GM12892 (cell line): ENCODE results near the gene ANKRD26.

Source experiments
- POLR2A ChIP-seq: IDR thresholded peaks from 2 replicates; pipeline ENCODE4 v1.6.1; 2011; ENCODE audit warnings: low read depth, low read length, control low read depth
- POLR2AphosphoS5 ChIP-seq: IDR thresholded peaks from 2 replicates; pipeline ENCODE4 v1.6.1; 2011; ENCODE audit warnings: low read depth, low read length, control low read depth
- TAF1 ChIP-seq: IDR thresholded peaks from 2 replicates; pipeline ENCODE4 v1.6.1; 2011; ENCODE audit warnings: low read depth, mild to moderate bottlenecking, control low read depth, low read length, borderline replicate concordance

DNA sequence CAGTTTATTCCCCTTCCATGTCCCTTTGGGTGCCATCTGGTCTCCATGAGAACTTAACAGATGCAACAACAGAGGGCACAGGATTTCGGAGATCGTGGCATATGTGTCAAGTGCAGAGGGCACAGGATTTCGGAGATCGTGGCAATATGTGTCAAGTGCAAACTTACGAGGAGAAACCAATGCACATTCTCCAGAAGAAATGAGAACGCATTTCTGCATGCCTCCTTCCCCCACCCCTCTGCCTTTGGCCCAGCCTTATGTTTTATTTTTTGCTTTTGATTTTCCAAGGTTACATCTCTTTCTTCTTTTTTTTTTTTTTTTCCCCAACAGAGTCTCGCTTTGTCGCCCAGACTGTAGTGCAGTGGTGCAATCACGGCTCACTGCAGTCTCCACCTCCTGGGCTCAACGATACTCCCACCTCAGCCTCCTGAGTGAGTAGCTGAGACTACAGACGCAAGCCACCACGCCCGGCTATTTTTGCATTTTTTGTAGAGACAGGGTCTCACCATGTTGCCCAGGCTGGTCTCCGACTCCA lies 586 bp upstream of the ANKRD26 start:
- TF ChIP-seq POLR2AphosphoS5: no peak
- TF ChIP-seq POLR2A: no peak
- no peak for TF ChIP-seq TAF1
